AG08395 (cell line): Measurements from ENCODE around the gene HRH3.

Experiments
- DNase-seq: peaks from one replicate; pipeline ENCODE4 v3.0.0; 2012; ENCODE audit warnings: mixed read lengths, low spot score

The HRH3 gene

GRCh38 chr20:62229667-62230066, 9.6 kb upstream of the HRH3 start:
- DNase-seq, result no peak

- no peak for DNase-seq
These were observed 9.0 kb upstream of the HRH3 start for GRCh38 chr20:62228982-62229545.

GRCh38 chr20:62227977-62228958, 8.2 kb upstream of the HRH3 start:
- DNase-seq, result no peak

- DNase-seq, result no peak
These were observed 7.5 kb upstream of the HRH3 start for GRCh38 chr20:62227591-62227976.

DNA sequence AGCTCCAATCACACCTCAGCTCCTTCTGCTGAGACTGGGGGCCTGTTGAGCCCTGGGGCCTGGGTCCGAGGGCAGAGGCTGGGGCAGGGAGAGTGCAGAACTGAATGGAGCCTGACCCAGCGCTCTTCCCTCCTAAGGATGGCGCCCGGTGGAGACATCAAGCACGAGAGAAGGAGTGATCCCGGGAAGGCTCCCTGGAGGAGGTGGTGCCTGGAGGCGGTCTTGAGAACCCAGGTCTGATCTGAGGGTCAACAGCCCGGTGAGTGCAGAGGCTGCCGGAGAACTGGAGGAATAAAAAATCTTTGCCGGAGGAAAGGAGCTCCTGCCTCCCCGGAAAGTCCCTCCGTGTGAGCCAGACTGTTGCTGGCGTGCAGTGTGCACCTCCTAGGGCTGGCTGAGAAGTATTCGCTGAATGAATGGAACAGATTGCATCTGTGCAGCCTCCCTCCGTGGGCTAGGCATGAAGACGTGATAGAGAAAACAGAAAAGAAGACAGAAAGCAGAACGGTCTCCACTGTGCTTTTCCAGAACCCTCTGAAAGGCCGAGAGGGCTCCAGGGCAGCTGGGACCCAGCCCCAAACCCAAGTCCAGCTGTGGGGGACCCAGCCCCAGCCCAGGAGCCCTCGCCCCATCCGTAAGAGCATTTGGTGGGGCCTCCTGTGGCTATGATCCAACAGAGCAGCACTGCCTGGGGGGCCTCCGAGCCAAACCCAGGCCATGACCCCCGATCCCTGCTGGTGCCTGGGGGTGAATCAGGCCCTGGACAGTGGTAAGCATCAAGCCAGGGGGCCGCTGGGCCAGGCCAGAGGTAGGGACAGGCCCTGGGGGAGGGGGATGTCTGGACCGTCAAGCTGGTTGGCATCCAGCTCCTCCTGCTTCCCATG, 6.9 kb upstream of the HRH3 start:
- DNase-seq, result no peak

- no peak for DNase-seq
These were observed 6.0 kb upstream of the HRH3 start for GRCh38 chr20:62225820-62226635.

GRCh38 chr20:62225026-62225425, 4.9 kb upstream of the HRH3 start:
- DNase-seq, result no peak

DNA sequence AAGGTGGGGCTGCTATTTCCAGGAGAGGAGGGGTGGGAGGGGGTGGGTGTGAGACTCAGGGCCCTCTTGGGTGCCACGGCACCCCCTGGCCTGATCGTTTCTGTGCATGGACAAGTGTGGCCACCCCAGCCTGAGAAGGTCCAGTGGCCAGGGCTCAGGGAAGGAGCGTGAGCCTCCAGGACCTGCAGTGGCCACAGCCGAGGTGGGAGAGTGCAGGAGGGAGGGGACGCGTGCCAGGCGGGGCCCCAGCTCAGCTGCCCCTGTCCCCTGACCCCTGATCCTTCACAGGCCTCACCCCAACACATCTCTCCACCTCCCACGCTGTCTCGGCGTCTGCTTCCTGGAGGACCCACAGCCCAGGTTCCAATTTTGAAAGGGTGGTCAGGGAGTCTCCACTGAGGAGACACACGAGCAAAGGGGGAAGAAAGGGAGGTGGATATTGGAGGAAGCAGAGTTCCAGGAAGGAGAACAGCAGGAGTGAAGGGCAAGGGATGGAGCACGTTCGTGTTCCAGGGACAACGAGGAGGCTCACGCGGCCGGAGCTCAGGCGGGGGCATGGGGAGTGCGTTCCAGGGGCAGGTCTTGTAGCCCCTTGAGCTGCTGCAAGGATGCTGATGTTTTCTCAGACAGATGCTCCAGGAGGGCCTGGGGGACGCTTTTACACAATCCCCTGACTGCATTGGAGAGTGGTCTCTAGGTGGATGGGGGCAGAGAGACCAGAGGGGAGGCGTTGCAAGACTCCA, 4.2 kb upstream of the HRH3 start:
- DNase-seq, result no peak

DNA sequence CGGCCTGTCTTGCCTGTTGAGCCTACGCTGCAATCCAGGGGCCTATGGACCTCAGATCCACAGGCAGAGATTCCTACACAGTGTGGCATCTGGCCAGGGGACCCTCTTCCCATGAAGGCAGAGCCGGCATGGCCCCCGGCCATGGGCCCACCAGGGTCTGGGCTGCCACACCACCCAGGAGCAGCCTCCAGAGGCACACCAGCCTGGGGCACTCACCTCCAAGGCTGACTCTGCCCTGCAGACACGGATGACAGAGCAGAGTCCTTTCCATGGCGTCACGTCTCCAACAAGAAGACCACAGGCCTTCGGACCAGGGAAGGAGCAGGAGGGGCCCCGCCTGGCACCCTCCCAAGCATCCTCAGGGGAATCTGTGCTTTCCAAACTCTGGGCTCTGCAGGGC, 3.5 kb upstream of the HRH3 start:
- no peak for DNase-seq

DNA sequence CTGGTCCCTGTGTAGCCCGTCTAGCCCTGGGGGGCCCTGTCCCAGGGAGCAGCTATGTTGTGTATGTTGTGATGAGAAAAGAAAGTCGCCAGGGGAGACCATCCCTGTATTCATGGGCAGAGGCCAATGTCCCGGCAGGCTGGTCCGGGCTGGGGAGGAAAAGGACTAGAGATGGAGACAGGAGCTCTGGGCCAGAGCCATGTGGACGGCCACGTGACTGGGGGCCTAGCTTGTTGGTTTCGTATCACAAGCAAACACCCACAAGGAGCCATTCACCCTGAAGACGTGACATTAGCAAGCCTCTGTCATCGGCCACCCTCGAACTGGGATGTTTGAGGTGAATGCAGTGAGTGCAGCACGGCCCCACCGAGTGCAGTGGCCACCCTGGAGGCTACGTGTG, 2.9 kb upstream of the HRH3 start:
- no peak for DNase-seq

DNA sequence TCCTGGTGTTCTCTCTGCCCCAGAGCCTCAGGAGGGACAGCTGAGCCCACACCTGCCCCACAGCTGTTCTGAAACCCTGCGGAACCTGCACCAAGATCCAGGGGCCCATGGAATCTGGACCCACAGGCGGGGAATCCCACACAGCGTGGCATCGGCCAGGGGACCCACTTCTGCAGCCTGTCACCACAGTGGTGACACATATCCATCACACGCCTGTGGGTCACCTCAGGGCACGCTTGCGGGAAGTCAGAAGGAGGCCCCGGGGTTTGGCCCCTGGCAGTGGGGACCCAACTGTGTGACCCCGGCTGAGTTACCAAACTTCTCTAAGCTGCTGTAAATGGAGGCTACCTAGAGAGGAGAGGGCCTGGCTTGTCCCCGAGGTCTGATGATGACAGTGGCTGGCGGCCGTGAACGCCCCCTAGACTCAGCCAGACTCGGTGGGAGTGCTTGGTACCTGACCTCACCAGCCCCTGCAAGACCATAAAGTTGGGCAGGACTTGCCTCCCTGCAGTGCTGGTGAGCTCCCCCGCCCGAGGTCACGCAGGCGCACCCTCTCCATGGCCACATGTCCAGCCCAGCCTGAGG, 2.3 kb upstream of the HRH3 start:
- no peak for DNase-seq

DNA sequence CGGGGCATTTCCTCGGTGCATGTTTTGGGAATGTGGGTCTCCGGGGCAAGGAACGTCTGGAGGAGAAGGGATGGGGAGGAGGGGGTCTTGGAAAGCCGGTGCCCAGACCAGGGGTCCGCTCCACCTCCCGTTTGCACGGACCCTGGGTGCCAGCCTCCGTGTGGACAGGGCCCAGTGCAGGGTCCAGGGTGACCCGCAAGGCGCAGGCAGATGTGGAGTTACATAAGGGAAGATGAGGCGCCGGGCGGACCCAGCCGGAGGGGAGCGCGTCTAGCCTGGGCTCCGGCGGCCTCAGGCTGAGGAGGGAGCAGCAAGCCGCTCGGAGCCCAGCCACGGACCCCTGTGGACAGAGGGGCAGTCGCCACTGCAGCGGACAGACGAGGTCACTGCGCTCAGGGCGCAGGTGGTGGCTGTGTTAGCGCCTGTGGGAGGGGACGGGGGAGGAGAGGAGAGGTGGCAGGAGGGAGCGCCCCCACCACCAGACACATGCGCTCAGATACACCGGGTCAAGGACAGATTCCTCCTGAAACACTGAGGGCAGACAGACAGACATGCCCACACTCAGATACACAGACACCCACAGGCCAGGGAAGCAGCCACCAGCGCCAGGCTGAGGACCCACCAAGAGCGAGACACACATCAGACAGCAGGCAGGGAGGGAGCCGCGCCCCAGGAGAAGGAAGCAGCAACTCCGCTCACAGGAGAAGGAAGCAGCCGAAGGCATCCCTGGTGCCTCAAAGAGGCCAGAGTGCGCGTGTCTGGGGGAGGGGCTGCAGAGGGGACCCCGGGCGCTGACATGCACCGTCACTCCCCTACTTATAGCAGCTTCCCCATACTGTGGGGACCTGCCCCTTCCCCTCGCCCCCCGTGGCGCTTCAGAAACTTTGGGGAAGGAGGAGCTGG, 839 bp upstream of the HRH3 start:
- no peak for DNase-seq

DNA sequence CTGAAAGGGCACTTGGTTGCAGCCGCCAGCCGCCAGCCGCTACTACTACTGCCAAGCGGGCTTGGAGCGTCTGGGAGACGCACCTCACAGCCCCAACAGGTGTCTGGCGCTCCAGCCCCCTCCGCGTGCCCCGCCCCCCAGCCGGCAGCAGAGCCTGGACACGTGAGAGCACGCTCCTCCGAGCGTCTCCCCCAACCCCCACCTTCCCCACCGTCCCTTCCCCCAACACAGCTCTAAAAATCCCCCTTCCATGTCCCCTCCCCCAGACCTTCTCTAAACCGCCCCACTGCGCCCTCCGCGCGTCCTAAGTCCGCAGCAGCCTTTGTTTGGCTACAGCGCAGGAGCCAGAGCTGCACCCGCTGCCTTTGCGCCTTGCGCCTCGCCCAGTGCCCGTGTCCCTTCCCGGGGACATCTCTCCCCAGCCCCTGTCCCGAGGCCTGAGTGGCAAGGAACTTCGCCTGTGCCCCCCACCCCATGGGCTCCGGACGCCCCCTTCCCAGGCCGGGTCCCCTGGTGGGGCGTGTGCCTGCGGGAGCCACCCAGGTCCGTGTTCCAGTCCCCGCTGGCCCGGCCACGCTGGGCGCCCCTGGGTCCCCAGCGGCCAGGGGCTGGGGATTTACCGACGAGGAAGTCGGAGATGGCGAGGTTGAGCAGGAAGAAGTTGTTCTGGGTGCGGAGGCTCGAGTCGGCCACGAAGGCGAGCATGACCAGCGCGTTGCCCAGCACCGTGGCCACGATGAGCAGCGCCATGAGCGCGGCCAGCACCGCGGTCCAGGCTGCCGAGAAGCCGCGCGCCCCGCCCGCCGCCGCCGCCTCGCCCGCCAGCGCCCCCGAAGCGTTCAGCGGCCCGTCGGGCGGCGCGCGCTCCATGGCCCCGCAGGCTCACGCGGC, 732 bp downstream of the HRH3 start:
- no peak for DNase-seq

GRCh38 chr20:62217913-62218773, 1.9 kb downstream of the HRH3 start:
- DNase-seq, result no peak

GRCh38 chr20:62216636-62217566, 3.2 kb downstream of the HRH3 start:
- no peak for DNase-seq

GRCh38 chr20:62215991-62216635, 4.0 kb downstream of the HRH3 start:
- DNase-seq, result no peak
